HCT116 (cell line): ENCODE results near the gene P2RX1.

ENCODE experiments used
- ATF3 ChIP-seq: IDR thresholded peaks from 2 replicates; pipeline ENCODE4 v1.6.1; 2012
- EZH2phosphoT487 ChIP-seq: fragments of 200-600 bp; IDR thresholded peaks from 2 replicates; pipeline ENCODE4 v1.6.1; 2018; ENCODE audit warnings: antibody characterized with exemption, borderline replicate concordance
- FOSL1 ChIP-seq: IDR thresholded peaks from 2 replicates; pipeline ENCODE4 v1.6.1; 2012; ENCODE audit warnings: low read depth
- MAX ChIP-seq: IDR thresholded peaks from 2 replicates; pipeline ENCODE4 v1.6.1; 2012
- POLR2A ChIP-seq: IDR thresholded peaks from 2 replicates; pipeline ENCODE4 v1.7.0; 2011; ENCODE audit warnings: borderline replicate concordance; ENCODE audit not compliant: insufficient read depth, insufficient read length; ENCODE audit errors: extremely low read depth
- POLR2AphosphoS5 ChIP-seq: IDR thresholded peaks from 2 replicates; pipeline ENCODE4 v1.6.1; 2011; ENCODE audit warnings: mild to moderate bottlenecking, low read depth, low read length, moderate library complexity
- SP1 ChIP-seq: IDR thresholded peaks from 2 replicates; pipeline ENCODE4 v1.6.1; 2012; ENCODE audit warnings: low read depth
- YY1 ChIP-seq: IDR thresholded peaks from 2 replicates; pipeline ENCODE4 v1.6.1; 2011; ENCODE audit warnings: low read length, low read depth, moderate library complexity, mild to moderate bottlenecking; ENCODE audit not compliant: insufficient replicate concordance; ENCODE audit errors: extremely low read depth
- ZNF274 ChIP-seq: fragments of 200-500 bp; sonication (Bioruptor generic); IDR thresholded peaks from 2 replicates; pipeline ENCODE4 v1.6.1; 2014; ENCODE audit warnings: mild to moderate bottlenecking, low read depth, low read length, inconsistent platforms
- TF ChIP-seq, protein P1 (sequence below), 3 experiments: fragments of 200-600 bp in 1 of 3; sonication (generic) in 1 of 3; IDR thresholded peaks in 2 of 3; conservative IDR thresholded peaks in 1 of 3; 2 replicates each; pipeline ENCODE4 v1.5.1; 2012 to 2017; ENCODE audit warnings: low read depth in 2 of 3, low read length in 2 of 3, antibody characterized with exemption in 1 of 3, borderline replicate concordance in 1 of 3, control low read depth in 1 of 3, mild to moderate bottlenecking in 1 of 3, mixed read lengths in 1 of 3, mixed run types in 1 of 3, moderate library complexity in 1 of 3; ENCODE audit not compliant: insufficient read depth in 1 of 3

DNA sequence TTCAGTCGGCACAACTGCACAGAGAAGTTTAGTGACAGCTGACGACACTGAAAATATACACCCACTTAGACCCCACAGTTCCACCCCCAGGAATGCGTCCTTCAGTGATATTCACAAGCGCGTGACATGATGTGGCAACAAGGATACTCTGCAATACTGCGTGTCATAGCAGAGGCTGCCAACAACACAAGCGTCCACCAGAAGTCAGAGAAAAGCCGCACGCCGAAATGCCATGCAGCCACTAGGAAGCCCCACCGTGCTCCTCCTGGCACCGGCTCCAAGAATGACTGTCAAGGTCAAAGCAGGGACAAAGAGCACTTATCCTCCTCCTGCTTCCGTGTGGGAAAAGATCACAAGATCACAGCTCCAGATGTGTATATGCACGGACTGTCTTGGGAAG is 44.5 kb upstream of the P2RX1 start:
- TF ChIP-seq, protein P1, sequence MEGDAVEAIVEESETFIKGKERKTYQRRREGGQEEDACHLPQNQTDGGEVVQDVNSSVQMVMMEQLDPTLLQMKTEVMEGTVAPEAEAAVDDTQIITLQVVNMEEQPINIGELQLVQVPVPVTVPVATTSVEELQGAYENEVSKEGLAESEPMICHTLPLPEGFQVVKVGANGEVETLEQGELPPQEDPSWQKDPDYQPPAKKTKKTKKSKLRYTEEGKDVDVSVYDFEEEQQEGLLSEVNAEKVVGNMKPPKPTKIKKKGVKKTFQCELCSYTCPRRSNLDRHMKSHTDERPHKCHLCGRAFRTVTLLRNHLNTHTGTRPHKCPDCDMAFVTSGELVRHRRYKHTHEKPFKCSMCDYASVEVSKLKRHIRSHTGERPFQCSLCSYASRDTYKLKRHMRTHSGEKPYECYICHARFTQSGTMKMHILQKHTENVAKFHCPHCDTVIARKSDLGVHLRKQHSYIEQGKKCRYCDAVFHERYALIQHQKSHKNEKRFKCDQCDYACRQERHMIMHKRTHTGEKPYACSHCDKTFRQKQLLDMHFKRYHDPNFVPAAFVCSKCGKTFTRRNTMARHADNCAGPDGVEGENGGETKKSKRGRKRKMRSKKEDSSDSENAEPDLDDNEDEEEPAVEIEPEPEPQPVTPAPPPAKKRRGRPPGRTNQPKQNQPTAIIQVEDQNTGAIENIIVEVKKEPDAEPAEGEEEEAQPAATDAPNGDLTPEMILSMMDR (IDR thresholded peaks at IDR 0.05 in 2 of 3, conservative IDR thresholded peaks at IDR 0.05 in 1 of 3; ENCODE audit: borderline replicate concordance in 1 of 3, insufficient read depth in 1 of 3, low read depth in 2 of 3, low read length in 2 of 3) = no peak
- TF ChIP-seq POLR2AphosphoS5 (no peak), EZH2phosphoT487 (no peak), YY1 (no peak), FOSL1 (no peak), MAX (no peak), ZNF274 (no peak), SP1 (no peak), POLR2A (no peak), ATF3 (no peak)
